Measurements from ENCODE around the gene KIRREL3. TPM values are rescaled to one million over a fixed set of nuclear protein-coding genes. Genes with fewer than 3 reads are reported as not detected.

KIRREL3 gene
- total and polyA plus RNA-seq, 9 of the 15 experiments (the other 6 are each of a cell fraction or from before 2014, with no cell fraction given), result 0.04 to 0.10 TPM; not detected in 7

- TF ChIP-seq FOXO4 (CRISPR knock-in tag; IDR thresholded peaks at IDR 0.05), result no peak
- no peak for TF ChIP-seq CHAMP1 (IDR thresholded peaks at IDR 0.05)
- no peak for TF ChIP-seq ZBTB17 (CRISPR knock-in tag; IDR thresholded peaks at IDR 0.05)
- no peak for TF ChIP-seq RBM14 (IDR thresholded peaks at IDR 0.05; ENCODE audit: borderline replicate concordance, insufficient read depth, low read depth, low read length)
- TF ChIP-seq BDP1 (IDR thresholded peaks at IDR 0.05; ENCODE audit: insufficient read depth, insufficient read length), result no peak
- TF ChIP-seq KDM5B (IDR thresholded peaks at IDR 0.05; ENCODE audit: insufficient replicate concordance, low read depth, low read length), result no peak
These were observed 267.6 kb downstream of the KIRREL3 start (continued) for GRCh38 chr11:126732981-126733380.

- in situ Hi-C loops (cut with MboI) (no loop called here), intact Hi-C loops (cut with micrococcal nuclease) (no loop called here)
- FAIRE-seq (no peak), ATAC-seq (no peak), DNase-seq (ENCODE audit: extremely low read depth in 1 of 4, low spot score in 3 of 4) (no peak)
- no peak overlapping the region for H3K4me2 ChIP-seq (ENCODE audit: insufficient read depth, low read length)
- no peak overlapping the region for H3K27ac ChIP-seq (ENCODE audit: extremely low read depth, low read depth, low read length)
- no peaks in the 10 kb centered on the region for H4K20me1 ChIP-seq (replicated peaks; ENCODE audit: control insufficient read depth, insufficient read depth, low read length)
- WGBS (ENCODE audit: insufficient coverage, low coverage, missing lambda C conversion rate), result 0% methylated on average over 4 of the region's 4 CpGs
- H3K4me1 ChIP-seq (replicated peaks in 1 of 2; ENCODE audit: control insufficient read depth in 2 of 2, insufficient read depth in 2 of 2, low read length in 2 of 2), result no peaks in the 10 kb centered on the region
- ChIA-PET POLR2A (interaction anchor here (0.7 kb wide), 2 partner anchors 14 to 1872 kb away, joined by 3 to 4 read pairs; no protein-coding TSS in a partner anchor), CTCF (ENCODE audit: low intra/inter-chr PET ratio) (no interaction called here)
- H3K79me2 ChIP-seq (ENCODE audit: control insufficient read depth, insufficient read depth, low read length), result no peaks in the 10 kb centered on the region
- no peaks in the 10 kb centered on the region for H3K36me3 ChIP-seq (ENCODE audit: control insufficient read depth, insufficient read depth, low read length)
- H3K27me3 ChIP-seq (ENCODE audit: control insufficient read depth in 2 of 2, insufficient read depth in 2 of 2, low read length in 2 of 2), result peaks cover 2 to 17% of the 10 kb centered on the region in 2 experiments; a peak in 1 of 5 replicates
- no peak overlapping the region for H3K4me3 ChIP-seq
- no peaks in the 10 kb centered on the region for H3K9me1 ChIP-seq (ENCODE audit: control insufficient read depth, insufficient read depth, low read length)
- H3K9me3 ChIP-seq (replicated peaks; ENCODE audit: control insufficient read depth, insufficient read depth, low read depth, low read length), result no peaks in the 10 kb centered on the region
- no peak for TF ChIP-seq RBM17 (IDR thresholded peaks at IDR 0.05; ENCODE audit: borderline replicate concordance, low read depth, low read length)
- TF ChIP-seq ATF1 (CRISPR knock-in tag; IDR thresholded peaks at IDR 0.05), result no peak
- no peak for TF ChIP-seq ATF1 (tag; IDR thresholded peaks at IDR 0.05)
- H3K9ac ChIP-seq (ENCODE audit: insufficient read depth in 1 of 2, low read depth in 2 of 2, low read length in 2 of 2), result no peak overlapping the region
- no TSS peak for BruUV-seq (replicated peaks)
- H2AFZ ChIP-seq (ENCODE audit: low read depth, low read length), result no peak overlapping the region
These were observed 268.9 kb downstream of the KIRREL3 start for GRCh38 chr11:126731576-126732142.

Measured in K562 (cell line).